Cardiac fibroblast (primary cell): ENCODE data around the gene CAMTA1.

Experiments
- DNase-seq, 2 donors: peaks; one replicate each; pipeline versions ENCODE4 v3.0.0 to v3.0.0-alpha.2; 2010; ENCODE audit warnings: low read depth in 2 of 2
- H3K4me3 ChIP-seq, 2 donors: replicated peaks in 1 of 2; 1 replicate in 1 of 2; 2 replicates in 1 of 2; pipeline ENCODE4 v1.5.1; 2011; ENCODE audit warnings: low read depth in 2 of 2, low read length in 2 of 2, mild to moderate bottlenecking in 2 of 2, moderate library complexity in 1 of 2
- CTCF ChIP-seq: IDR thresholded peaks from one replicate; pipeline ENCODE4 v1.5.1; 2011; ENCODE audit warnings: low read depth, mild to moderate bottlenecking, low read length, inconsistent platforms

CAMTA1 gene

GRCh38 chr1:6779089-6779805, 6.0 kb upstream of the CAMTA1 start:
- DNase-seq, result no peak
- no peak for TF ChIP-seq CTCF

DNA sequence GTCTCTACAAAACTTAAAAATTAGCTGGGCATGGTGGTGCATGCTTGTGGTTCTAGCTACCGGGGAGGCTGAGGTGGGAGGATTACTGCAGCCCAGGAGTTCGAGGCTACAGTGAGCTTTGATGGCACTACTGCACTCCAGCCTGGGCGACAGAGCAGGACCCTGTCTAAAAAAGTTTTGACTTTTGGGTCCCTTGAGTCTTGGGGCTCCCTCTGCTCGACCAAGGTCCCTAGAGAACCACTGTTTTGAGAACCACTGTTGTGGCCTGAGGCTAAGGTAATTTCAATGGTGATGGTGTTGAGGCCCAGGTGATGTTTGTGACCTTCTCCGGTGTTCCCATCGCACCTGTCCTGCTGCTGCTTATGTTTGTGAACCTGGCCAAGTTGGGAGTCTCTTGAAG, 3.1 kb upstream of the CAMTA1 start:
- no peak for DNase-seq
- no peak for TF ChIP-seq CTCF
- H3K4me3 ChIP-seq, result no peak overlapping the region

More at GRCh38 chr1:6779089-6779805, 6.0 kb upstream of the CAMTA1 start:
- H3K4me3 ChIP-seq, result no peak overlapping the region

GRCh38 chr1:6783221-6783620, 2.0 kb upstream of the CAMTA1 start:
- TF ChIP-seq CTCF, result no peak
- H3K4me3 ChIP-seq, result no peak overlapping the region
- DNase-seq, result no peak

DNA sequence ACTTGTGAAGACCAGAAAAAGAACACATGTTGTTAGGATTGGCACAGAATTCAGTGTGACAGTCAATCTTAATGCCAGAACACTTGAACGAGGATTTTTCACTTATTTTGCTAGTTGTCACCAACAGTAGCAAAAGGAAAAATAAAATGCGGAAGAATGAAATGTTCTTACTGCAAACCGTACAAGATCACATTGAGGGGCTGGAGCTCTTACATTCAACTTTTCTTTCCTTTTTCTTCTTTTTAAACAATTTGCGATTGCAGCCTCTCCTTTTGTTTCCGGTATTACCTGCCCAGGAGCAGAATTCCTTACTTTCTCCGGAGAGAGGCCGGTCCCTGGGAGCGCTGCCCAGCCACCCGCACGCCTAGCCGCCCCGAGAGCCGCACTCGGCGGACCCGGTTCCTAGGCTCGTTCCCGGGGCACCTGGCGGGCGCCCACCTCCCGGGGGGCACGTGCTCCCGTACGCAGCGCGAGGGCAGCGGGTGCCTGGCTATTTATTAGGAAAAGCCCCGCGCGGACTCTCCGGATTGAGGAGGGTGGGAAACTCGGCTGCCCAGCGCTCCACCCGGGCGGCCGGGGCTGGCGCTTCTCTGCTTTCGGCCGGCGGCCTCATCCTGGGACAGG, 1.2 kb upstream of the CAMTA1 start:
- peak overlapping the region; percentile 64 to 71 for H3K4me3 ChIP-seq
- DNase-seq, result peak in 1 of 2 donors; percentile 39
- no peak for TF ChIP-seq CTCF

DNA sequence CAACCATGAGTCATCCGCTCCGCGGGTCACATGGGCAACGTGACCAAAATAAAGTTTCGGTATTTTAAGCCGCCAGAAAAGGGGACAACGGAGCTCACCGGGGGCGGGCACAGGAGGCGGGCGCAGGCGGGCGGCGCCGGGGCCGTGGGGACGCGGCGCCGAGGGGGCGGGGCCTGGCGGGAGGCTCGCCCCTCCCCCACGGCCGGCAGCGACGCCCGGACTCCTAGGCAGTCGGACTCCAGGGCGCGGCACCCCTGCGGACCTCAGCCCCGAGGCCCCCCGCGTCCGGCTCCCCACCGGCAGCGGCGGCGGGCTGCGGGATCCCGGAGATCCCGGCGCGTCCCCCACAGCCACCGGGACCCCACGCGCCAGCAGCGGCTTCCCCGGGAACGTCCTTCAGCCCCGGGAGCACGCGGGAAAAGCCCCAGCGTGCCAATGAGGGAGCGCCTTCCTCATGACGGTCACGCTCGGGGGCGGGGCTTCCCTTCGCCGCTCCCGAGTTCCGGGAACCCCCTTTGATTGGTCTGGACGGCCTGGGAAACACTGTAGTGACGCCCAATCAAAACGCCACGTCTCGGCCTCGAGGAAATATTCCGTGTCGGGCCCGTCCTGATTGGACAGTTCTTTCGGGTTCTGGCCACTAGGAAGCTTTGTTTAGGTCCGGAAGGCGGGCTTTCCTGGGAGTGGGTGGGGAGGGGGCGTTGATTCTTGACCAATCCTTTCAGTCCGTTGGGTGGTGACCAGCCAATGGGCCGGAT, 515 bp upstream of the CAMTA1 start:
- TF ChIP-seq CTCF, result no peak
- DNase-seq, result peak; percentile 100
- H3K4me3 ChIP-seq, result peak overlapping the region; percentile 64 to 71

GRCh38 chr1:6785728-6786505, 663 bp downstream of the CAMTA1 start:
- TF ChIP-seq CTCF, result no peak
- peak overlapping the region; percentile 70 to 75 for H3K4me3 ChIP-seq
- DNase-seq, result peak in 1 of 2 donors; percentile 47
